Stimulated activated naive CD8-positive, alpha-beta T cell treated with anti-CD3 and anti-CD28 coated beads, Interleukin-15, Interleukin-2, amounts not matched to agents 100 U/mL and 50 U/mL, for 24 hours (primary cell): Measurements from ENCODE around the gene TARS3.

ENCODE experiments used
- ATAC-seq: fragments of 150-1000 bp; cut with Tn5 transposase; one replicate; pipeline ENCODE4 v1.10.0; 2021
- DNase-seq: peaks from one replicate; pipeline ENCODE4 v3.0.0; 2021

TARS3 gene

DNA sequence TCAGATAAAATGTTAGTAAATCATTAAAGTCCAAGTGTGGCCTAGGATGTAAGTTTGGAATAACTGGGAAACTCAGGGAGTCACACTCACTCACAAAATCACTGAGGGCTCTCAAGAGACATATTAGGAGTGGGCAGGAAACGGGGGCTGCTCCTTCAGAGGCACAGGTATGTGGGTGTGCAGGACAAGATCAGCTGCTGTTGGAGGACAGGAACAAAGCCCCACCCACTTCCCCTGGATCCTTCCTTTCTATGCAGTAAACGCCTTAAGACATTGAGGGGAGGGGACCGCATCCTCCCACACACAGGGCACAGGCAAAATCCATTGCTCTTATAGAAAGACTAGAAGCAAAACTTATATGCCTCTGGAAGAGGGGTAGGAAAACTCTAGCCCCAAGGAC lies 102.3 kb downstream of the TARS3 start:
- no peak for DNase-seq
- ATAC-seq = no peak

DNA sequence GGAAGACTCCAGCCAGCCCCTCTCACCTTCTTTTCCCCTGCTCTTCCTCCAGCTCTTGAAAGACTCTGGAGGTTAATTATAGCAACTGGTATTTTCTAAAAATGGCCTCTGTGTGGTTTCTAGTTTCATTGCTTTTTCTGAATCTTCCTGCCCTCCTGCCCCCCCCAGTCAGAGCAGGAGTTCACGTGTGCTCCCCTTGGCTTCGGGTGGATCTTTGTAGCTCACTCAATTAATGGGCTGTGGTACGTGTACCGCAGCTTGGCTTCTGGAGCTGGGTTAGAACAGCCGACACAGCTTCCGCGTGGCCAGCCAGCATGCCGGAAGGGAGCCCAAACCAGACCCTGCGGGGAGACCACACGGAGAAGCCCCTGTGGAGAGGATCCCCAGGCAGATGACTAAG lies 103.6 kb downstream of the TARS3 start:
- DNase-seq = no peak
- no peak for ATAC-seq

GRCh38 chr15:101619615-101619865 lies 104.7 kb downstream of the TARS3 start:
- ATAC-seq (no peak), DNase-seq (no peak)

- DNase-seq (no peak), ATAC-seq (no peak)
These were observed 105.2 kb downstream of the TARS3 start for GRCh38 chr15:101618851-101619614.

- DNase-seq (no peak), ATAC-seq (no peak)
These were observed 106.2 kb downstream of the TARS3 start for GRCh38 chr15:101618076-101618475.

DNA sequence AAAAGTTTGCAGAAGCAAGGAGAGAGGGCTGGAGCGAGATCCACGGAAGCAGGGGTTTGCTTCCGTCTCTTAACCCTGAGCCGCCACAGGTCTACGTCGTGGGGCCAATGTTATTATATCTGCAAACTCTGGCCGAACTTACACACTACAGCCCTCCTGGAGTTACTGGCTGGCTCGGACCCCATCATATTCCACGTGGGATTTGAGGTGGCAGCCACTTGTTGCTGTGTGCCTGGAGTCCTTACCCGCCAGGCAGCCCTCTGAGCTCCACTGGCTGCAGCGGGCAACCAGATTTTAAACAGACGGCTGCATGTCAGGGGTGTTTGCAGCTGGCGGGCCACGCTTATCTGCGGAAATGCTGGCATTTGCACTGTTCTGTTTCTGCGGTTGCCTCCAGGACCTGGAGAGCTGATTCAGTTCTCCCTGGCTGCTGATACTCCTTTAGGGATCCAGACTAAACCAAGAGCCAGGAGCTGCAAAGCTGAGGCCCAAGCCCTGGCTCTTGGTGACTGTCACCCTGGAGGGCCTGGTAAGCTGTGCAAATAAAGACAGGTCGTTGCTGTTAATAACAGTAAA lies 106.8 kb downstream of the TARS3 start:
- DNase-seq (no peak), ATAC-seq (no peak)

DNA sequence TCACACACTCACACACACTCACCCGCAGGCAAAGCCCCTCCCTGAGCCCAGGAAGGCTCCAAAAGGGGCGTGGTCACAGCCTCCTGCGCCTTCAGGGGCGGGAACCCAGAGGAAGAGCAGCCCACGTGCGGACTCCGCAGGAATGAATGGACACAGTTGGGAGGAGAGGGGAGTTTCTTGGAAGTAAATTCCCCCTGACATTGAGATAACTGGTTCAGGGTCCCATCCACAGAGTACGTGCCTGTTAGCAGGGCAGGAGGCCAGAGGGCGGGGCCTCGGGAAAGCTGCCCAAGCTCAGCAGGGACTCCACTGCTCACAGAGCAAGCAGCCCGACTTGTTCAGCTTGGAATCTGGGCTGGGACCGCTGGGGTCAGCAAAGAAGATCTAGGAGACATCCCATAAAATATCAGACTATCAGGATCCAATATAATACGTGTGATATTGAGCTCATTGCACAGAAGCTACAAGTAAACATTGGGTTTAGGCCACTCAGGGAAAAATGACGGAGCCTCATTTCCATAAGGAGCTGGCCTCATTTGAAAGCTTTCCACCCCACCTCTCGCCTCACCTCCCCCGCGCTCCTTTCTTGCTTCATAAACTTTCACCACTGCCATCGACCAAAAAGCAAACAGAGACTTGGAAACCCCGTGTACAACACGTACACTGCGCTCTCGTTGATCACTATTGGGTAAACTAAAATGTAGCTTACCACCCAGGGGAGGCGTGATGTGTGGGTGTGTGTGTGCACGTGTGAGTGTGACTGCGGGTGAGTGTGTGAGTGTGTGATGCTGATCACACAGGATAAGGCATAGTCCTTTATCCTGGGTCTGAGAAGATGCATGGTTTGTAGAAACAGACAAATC lies 108.1 kb downstream of the TARS3 start:
- ATAC-seq (no peak), DNase-seq (no peak)

DNA sequence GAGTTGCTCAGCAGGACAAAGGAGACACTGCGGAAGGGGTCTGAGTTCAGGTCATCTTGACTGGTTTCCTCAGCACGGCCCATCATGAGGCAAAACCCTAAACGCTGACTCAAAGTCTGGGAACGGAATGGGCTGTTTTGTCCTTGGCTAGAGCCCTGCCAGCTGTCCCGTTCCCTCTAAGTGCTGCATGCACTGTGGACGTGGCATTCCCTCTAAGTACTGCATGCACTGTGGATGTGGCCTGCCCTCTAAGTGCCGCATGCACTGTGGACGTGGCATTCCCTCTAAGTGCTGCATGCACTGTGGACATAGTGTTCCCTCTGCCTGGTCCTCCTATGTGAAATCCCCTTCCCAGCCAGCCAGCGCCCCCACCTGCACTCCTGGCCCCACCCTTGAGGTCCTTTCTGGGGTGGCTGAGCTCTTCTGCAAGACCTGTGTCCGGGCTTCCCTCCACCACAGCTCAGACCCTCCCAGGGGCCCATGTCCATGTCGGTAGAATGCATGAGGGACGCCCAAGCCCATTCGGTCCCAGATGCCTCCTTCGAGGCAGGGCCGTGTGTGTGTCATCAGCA lies 108.8 kb downstream of the TARS3 start:
- ATAC-seq (no peak), DNase-seq (no peak)

DNA sequence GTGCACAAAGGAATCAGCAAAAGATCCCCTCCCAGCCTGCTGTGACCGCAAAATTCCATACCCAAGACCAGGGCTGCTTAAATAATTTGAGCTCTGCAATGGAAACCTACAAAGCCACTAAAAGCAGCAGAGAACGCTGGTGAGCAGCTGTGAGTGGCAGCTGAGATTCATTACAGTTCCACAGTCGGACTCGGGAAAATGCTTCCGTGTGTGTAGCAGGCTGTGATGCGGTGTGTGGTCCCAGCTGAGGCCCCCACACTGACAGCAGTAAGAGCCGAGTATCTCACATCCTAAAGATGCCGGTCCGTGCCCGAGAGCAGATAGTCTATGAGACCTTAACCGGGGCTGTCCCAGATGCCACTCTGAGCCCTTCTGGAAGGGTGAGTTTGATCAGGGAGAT lies 109.5 kb downstream of the TARS3 start:
- ATAC-seq = no peak
- no peak for DNase-seq

DNA sequence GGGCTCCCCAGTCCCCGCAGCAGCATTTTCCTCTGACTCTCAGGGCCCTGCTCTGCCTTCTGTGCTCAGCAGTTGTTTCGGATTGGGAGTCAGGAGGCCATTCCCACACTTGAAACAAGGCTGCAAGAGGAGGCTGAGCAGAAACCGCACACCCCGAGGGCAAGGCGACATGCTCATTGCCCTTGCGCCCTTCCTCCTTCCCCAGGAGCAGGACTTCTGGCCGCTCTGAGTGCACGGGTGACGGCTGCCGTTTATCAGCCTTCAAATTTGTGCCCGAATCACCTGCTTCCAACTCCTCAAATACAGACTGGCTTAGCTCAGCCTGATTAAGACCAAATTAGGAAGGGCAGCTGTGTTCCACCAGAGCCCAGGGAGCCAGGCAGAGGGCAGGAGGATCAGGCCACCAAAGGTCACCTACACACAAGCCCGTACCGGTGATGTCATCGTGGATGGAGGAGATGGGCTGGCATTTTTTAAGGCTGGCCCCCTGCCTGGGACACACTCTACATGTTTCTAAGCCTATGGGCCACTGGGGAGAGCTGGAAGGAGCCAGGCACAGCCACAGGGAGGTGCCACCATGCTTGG lies 110.2 kb downstream of the TARS3 start:
- no peak for ATAC-seq
- no peak for DNase-seq

DNA sequence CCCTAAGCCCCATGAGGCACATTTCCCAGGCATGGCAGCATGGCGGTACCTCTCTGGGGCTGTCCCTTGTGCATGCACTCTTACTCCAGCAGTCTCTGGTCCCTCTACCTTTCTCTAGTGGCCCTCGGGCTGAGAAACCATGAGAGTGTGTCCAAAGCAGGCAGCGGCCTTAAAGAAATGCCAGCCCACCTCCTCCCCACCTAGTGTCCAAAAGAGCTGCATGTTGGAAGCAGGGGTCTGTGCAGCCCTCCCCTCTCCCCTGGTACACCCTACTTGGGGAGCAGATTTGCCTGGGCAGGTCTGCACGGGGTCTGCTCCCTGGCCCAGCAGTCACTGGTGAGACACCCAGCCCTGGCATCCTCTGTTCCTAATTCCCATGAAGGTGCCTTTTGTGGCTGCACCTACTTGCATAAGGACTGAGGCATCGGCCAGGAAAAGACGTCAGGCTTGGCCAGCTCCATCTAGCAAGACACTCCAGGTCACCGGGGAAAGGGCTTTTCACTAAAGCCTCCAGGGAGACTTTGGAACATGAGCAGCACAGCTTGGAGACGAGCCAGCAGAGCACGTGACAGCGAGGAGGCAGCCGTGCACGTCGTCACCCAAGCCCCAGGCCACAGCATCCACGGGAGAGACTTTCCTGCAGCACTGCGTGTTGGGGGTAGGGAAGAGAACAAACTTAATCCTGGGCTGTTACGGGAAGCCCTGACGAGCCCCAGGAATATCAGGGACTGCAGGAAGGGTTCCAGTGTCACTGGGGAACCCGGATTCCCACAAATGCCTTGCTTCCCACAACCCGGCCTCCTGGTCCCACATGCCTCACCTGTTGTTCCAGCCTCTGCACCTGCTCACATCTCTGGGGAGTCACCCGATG lies 110.9 kb downstream of the TARS3 start:
- no peak for ATAC-seq
- DNase-seq = no peak

- no peak for ATAC-seq
These were observed 111.6 kb downstream of the TARS3 start for GRCh38 chr15:101612676-101613075.

DNA sequence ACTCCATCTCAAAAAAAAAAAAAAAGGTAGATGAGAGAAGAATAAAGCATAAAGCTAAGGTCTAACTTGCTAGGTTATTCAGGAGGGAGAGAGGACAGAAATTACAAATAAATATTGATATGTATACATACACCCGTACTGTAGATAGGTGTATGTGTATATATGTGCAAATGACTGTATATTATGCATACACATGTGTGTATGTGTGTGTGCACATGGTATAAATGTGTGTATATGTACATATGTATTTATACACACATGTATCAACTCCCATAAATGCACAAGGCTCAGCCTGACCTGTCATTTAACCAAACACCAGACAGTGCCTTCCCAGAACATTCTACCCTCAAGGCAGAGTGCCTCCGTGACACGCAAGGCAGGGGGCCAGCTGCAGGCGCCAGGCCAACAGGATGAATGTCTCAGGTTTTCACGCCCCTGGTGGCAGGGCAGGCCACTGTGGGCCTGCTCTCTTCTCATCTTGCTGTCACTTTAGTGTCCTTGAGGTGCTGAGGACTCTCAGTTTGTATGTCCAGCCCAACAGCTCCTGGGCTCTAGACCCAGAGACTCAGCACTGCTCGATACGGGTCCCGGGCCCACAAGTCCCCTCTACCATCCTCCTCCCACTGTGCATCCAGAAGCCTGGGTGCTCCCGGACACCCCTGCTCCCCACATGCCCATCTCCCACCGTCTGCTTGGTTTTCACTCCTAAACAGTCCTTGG lies 112.5 kb downstream of the TARS3 start:
- DNase-seq (no peak), ATAC-seq (no peak)

More at GRCh38 chr15:101612676-101613075, 111.6 kb downstream of the TARS3 start:
- DNase-seq = no peak

GRCh38 chr15:101611007-101611406 lies 113.3 kb downstream of the TARS3 start:
- no peak for DNase-seq
- no peak for ATAC-seq

- no peak for DNase-seq
- ATAC-seq = no peak
These were observed 113.7 kb downstream of the TARS3 start for GRCh38 chr15:101610611-101611000.

GRCh38 chr15:101609742-101610610 lies 114.3 kb downstream of the TARS3 start:
- DNase-seq (no peak), ATAC-seq (no peak)

DNA sequence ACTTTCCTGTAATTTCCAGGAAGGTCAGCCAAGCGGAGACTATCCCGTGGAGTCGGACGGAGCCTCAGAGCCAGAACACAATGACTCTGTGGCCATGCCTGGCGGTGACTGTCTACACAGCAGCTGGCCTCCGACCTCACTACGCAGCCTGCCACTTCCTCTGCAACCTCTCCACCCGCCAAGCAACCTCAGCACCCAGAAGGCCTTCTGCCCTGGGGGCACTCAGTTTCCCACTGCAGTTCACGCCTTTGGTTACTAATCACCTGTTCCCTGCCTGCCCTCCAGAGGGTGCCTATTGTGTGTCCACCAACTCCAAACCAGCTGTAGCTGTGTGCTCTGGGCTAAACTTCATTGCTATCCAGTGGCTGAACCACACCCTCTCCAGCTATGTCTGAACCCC lies 116.1 kb downstream of the TARS3 start:
- ATAC-seq (no peak), DNase-seq (no peak)

- no peak for ATAC-seq
- no peak for DNase-seq
These were observed 117.2 kb downstream of the TARS3 start for GRCh38 chr15:101607108-101607507.

- no peak for DNase-seq
- no peak for ATAC-seq
These were observed 120.0 kb downstream of the TARS3 start for GRCh38 chr15:101604124-101604874.
